Caco-2 (cell line): ENCODE results near the gene PPT2. TPM values are rescaled to one million over a fixed set of nuclear protein-coding genes. Genes with fewer than 3 reads are reported as not detected.

Source experiments
- BruUV-seq: library from RNA; stranded (reverse); fragments of 400-500 nt; replicated peaks from 2 replicates; lab custom pipeline; 2021; lab: Mats Ljungman, UMichigan
- CTCF ChIA-PET: fragments of 300-600 bp; sonication (Branson Sonifier 250); formaldehyde crosslinking; loops from one replicate; lab custom pipeline; 2022; ENCODE audit warnings: antibody characterized with exemption; lab: Charles Lee
- POLR2A ChIA-PET: fragments of 300-600 bp; sonication (Branson Sonifier 250); formaldehyde crosslinking; loops from one replicate; lab custom pipeline; 2022; ENCODE audit warnings: antibody characterized with exemption; lab: Charles Lee
- DNase-seq, 2 experiments: peaks; one replicate each; pipeline versions ENCODE4 v3.0.0 to v3.0.0-alpha.2; 2020 to 2022
- H3K27me3 ChIP-seq: replicated peaks from 2 replicates; pipeline ENCODE4 v1.6.0; 2011; ENCODE audit warnings: low read length; ENCODE audit not compliant: control insufficient read depth, insufficient read depth
- H3K36me3 ChIP-seq: 2 replicates; pipeline ENCODE4 v1.5.1; 2011; ENCODE audit warnings: low read length; ENCODE audit not compliant: control insufficient read depth, insufficient read depth
- H3K4me1 ChIP-seq: fragments of 250-450 bp; sonication (Bioruptor Pico); 2 replicates; pipeline ENCODE4 v1.5.1; 2020; ENCODE audit warnings: mild to moderate bottlenecking
- H3K4me3 ChIP-seq: 2 replicates; pipeline ENCODE4 v1.5.1; 2011; ENCODE audit warnings: low read depth, mild to moderate bottlenecking, control low read depth, low read length
- H3K9me3 ChIP-seq: fragments of 250-450 bp; sonication (Bioruptor Pico); 2 replicates; pipeline ENCODE4 v1.5.1; 2020; ENCODE audit warnings: mild to moderate bottlenecking, moderate library complexity
- H3K27ac Mint-ChIP-seq: one replicate; pipeline ENCODE4 v1.8.0; 2022; ENCODE audit warnings: mixed read lengths; ENCODE audit not compliant: unreplicated experiment
- H3K27me3 Mint-ChIP-seq: one replicate; pipeline ENCODE4 v1.8.0; 2022; ENCODE audit warnings: mixed read lengths; ENCODE audit not compliant: insufficient read depth, unreplicated experiment
- H3K36me3 Mint-ChIP-seq: one replicate; pipeline ENCODE4 v1.8.0; 2022; ENCODE audit warnings: mild to moderate bottlenecking, mixed read lengths; ENCODE audit not compliant: insufficient read depth, unreplicated experiment
- H3K4me1 Mint-ChIP-seq: one replicate; pipeline ENCODE4 v1.8.0; 2022; ENCODE audit warnings: low read depth, mixed read lengths; ENCODE audit not compliant: unreplicated experiment
- H3K4me3 Mint-ChIP-seq: one replicate; pipeline ENCODE4 v1.8.0; 2022; ENCODE audit warnings: mild to moderate bottlenecking, moderate library complexity, mixed read lengths; ENCODE audit not compliant: unreplicated experiment
- H3K9me3 Mint-ChIP-seq: one replicate; pipeline ENCODE4 v1.8.0; 2022; ENCODE audit warnings: mixed read lengths; ENCODE audit not compliant: unreplicated experiment
- intact Hi-C: fragments of 100-400 bp; cut with micrococcal nuclease; formaldehyde crosslinking; loops from one replicate; pipeline ENCODE4 v1.10.0; 2022; ENCODE audit not compliant: unreplicated experiment
- total RNA-seq: library from RNA; stranded (reverse); gene quantifications from 2 replicates; pipeline ENCODE4 v1.2.3, GENCODE V29; 2022
- TF ChIP-seq, protein P1 (sequence below), 2 experiments: fragments of 200-600 bp in 1 of 2; IDR thresholded peaks; 1 replicate in 1 of 2; 2 replicates in 1 of 2; pipeline versions ENCODE4 v1.5.1 to v1.8.0; 2011 to 2022; ENCODE audit warnings: antibody characterized with exemption in 1 of 2, control low read depth in 1 of 2, inconsistent platforms in 1 of 2, low read depth in 1 of 2, low read length in 1 of 2, mild to moderate bottlenecking in 1 of 2, moderate library complexity in 1 of 2; ENCODE audit not compliant: insufficient read depth in 1 of 2, severe bottlenecking in 1 of 2, unreplicated experiment in 1 of 2

Gene PPT2
- total RNA-seq, 1 experiment from 2014 or later = 80.8 TPM

DNA sequence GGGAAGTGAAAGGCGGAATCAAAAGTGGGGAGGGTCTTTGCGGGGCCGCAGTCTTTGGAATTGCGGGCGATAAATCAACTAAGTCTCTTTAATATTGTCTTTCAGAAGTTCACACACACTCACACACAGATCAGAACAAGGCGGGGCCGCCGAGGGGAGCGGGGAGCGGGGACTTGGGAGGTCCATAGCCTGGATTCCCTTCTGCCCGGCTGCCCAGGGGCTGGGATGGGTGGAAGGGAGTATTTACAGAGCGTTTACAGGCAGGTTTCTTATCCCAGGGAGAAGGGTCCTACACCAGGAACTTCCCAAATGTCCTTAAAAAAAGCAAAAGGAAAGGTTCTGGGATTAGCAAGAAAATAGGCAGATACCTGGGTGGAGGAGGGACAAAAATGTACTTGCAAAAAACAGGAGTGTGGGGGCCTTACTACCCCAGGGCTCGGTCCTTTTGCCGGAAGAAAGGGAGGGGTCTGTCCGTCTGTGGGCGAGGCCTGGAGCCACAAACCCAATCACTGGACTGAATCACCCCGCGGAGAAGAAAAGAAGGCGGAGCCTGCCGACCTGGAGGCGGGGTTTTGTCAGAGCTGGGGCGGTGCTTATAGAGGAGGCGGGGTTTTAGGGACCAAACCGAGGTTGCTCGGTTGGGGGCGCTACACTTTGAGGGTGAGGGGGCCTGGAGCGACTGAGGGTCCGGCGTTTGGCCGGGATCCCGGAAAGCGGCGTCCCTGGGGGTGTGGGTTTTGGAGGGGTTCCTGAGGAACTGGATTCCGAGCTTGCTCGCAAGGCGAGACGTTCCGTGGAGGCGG lies 5.5 kb upstream of the PPT2 start:
- no peak for DNase-seq
- Histone ChIP-seq H3K27me3 (no peaks in the 10 kb centered on the region), H3K36me3 (no peaks in the 10 kb centered on the region), H3K9me3 (no peaks in the 10 kb centered on the region), H3K4me3 (no peak overlapping the region), H3K4me1 (peaks cover 55% of the 10 kb centered on the region)
- no peaks in the 10 kb centered on the region for H3K9me3 Mint-ChIP-seq
- H3K27ac Mint-ChIP-seq = peak overlapping the region; percentile 81
- ChIA-PET CTCF (no interaction called here), POLR2A (no interaction called here)
- no peak overlapping the region for H3K4me3 Mint-ChIP-seq
- no TSS peak for BruUV-seq
- no peaks in the 10 kb centered on the region for H3K36me3 Mint-ChIP-seq
- H3K4me1 Mint-ChIP-seq = peaks cover 36% of the 10 kb centered on the region
- TF ChIP-seq, protein P1, sequence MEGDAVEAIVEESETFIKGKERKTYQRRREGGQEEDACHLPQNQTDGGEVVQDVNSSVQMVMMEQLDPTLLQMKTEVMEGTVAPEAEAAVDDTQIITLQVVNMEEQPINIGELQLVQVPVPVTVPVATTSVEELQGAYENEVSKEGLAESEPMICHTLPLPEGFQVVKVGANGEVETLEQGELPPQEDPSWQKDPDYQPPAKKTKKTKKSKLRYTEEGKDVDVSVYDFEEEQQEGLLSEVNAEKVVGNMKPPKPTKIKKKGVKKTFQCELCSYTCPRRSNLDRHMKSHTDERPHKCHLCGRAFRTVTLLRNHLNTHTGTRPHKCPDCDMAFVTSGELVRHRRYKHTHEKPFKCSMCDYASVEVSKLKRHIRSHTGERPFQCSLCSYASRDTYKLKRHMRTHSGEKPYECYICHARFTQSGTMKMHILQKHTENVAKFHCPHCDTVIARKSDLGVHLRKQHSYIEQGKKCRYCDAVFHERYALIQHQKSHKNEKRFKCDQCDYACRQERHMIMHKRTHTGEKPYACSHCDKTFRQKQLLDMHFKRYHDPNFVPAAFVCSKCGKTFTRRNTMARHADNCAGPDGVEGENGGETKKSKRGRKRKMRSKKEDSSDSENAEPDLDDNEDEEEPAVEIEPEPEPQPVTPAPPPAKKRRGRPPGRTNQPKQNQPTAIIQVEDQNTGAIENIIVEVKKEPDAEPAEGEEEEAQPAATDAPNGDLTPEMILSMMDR (IDR thresholded peaks at IDR 0.05; ENCODE audit: insufficient read depth in 1 of 2, low read depth in 1 of 2, low read length in 1 of 2, severe bottlenecking in 1 of 2, unreplicated experiment in 1 of 2) = no peak
- intact Hi-C loops = no loop called here
- no peaks in the 10 kb centered on the region for H3K27me3 Mint-ChIP-seq

DNA sequence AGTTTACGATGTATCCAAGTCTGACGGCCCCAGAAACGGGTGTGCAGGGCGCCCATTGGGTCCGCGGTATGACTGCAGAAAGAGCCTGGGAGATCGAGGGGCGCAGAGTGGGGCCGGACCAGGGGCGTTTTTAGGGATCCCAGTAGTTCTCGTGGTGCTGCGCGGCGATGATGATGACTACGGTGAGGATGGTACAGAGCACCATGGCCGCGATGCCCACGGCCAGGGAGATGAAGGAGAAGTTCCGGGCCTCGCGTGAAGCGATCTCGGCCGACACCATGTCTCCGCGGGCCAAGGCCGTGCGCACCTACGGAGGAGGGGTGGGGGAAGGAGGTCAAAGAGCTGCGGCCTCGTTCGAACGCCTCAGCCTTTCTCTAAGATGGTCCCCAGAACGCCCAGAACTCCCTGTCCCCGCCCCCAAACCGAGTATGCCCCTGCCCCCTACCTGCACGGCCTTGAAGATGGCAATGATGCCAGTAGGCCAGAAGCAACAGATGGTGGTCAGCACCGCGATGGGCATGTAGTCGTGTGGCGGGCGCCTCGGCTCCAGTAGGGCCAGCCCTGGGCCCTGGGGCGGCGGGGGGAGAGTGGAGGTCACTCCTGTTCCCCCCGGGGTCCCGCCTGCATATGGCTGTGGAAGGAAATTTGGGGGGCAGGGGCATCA lies 4.7 kb upstream of the PPT2 start:
- Mint-ChIP-seq H3K36me3 (peaks cover 7% of the 10 kb centered on the region), H3K27ac (no peak overlapping the region), H3K27me3 (no peaks in the 10 kb centered on the region), H3K4me3 (no peak overlapping the region), H3K4me1 (peaks cover 36% of the 10 kb centered on the region), H3K9me3 (no peaks in the 10 kb centered on the region)
- POLR2A ChIA-PET = no interaction called here
- DNase-seq = no peak
- H3K36me3 ChIP-seq = no peaks in the 10 kb centered on the region
- CTCF ChIA-PET = no interaction called here
- intact Hi-C loops = no loop called here
- no peaks in the 10 kb centered on the region for H3K9me3 ChIP-seq
- BruUV-seq = no TSS peak
- TF ChIP-seq, protein P1 (IDR thresholded peaks at IDR 0.05; ENCODE audit: insufficient read depth in 1 of 2, low read depth in 1 of 2, low read length in 1 of 2, severe bottlenecking in 1 of 2, unreplicated experiment in 1 of 2) = no peak
- peaks cover 47% of the 10 kb centered on the region for H3K4me1 ChIP-seq
- H3K4me3 ChIP-seq = no peak overlapping the region
- H3K27me3 ChIP-seq = no peaks in the 10 kb centered on the region

DNA sequence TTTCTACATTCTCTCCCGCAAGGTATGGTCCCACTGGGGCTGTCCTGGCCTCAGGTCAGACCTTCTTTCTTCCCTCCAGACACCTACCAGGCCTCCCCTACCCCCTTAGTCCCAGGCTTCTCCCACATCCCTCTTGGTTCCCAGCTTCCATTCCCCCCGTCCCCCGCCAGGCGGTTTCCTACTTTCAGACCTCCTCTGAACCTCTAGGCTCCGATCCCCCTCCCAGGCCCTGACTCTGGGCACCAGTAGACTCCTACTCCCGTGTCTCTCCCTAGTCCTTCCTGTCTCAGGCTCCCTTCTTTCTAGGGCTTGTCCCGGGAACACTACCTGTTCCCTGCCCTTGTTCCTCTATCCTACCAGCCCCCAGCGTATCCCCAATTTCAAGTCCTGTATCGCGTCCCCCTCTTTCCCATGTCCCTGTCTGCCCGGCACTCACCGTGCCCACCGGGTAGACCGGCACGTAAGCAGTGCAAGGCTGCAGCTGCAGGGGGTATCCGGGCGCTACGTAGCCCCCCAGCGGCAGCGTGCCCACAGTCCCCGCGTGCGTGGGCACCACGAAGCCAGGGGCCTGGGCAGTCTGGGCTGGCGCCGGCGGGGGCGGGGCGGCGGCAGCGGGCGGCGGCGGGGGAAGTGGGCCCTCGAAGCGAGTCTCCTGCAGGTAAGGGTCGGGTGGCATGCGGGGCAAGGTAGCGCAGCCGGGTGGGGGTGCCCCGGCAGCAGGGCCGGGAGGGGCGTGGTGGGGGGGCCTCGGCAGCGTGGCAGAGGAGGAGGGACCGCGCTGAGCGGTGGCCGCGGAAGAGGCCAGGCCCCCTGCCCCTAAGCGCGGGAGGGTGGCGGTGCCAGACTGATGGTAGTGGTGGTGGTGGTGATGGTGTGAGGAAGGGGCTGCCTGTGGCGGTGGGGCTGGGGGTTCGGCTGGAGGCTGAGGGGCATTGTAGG lies 3.7 kb upstream of the PPT2 start:
- no peaks in the 10 kb centered on the region for H3K9me3 Mint-ChIP-seq
- H3K36me3 Mint-ChIP-seq = peaks cover 17% of the 10 kb centered on the region
- peak overlapping the region; percentile 26 for H3K4me3 Mint-ChIP-seq
- POLR2A ChIA-PET = no interaction called here
- CTCF ChIA-PET = no interaction called here
- no peaks in the 10 kb centered on the region for H3K27me3 Mint-ChIP-seq
- peaks cover 46% of the 10 kb centered on the region for H3K4me1 ChIP-seq
- peaks cover 36% of the 10 kb centered on the region for H3K4me1 Mint-ChIP-seq
- intact Hi-C loops = no loop called here
- H3K27ac Mint-ChIP-seq = peak overlapping the region; percentile 96
- H3K4me3 ChIP-seq = no peak overlapping the region
- BruUV-seq = no TSS peak
- no peaks in the 10 kb centered on the region for H3K36me3 ChIP-seq
- no peaks in the 10 kb centered on the region for H3K27me3 ChIP-seq
- DNase-seq = no peak
- TF ChIP-seq, protein P1 (IDR thresholded peaks at IDR 0.05; ENCODE audit: insufficient read depth in 1 of 2, low read depth in 1 of 2, low read length in 1 of 2, severe bottlenecking in 1 of 2, unreplicated experiment in 1 of 2) = no peak
- no peaks in the 10 kb centered on the region for H3K9me3 ChIP-seq
